Upper lobe of left lung (tissue), 4 donors: ENCODE measurements around the gene MYO3B.

ENCODE experiments used
- CTCF ChIP-seq, 6 experiments: fragments of 450-650 bp in 4 of 6; fragments of 200-600 bp in 2 of 6; sonication (generic) in 2 of 6; IDR thresholded peaks; one replicate each; pipeline ENCODE4 v1.5.1; 2016 to 2019; ENCODE audit warnings: antibody characterized with exemption in 6 of 6
- EP300 ChIP-seq, 4 donors: sonication (generic); formaldehyde crosslinking; IDR thresholded peaks; one replicate each; pipeline ENCODE4 v1.5.1; 2017; ENCODE audit warnings: antibody characterized with exemption in 4 of 4, control low read depth in 2 of 4
- POLR2AphosphoS5 ChIP-seq, 2 donors: sonication (generic); formaldehyde crosslinking; IDR thresholded peaks; one replicate each; pipeline ENCODE4 v1.5.1; 2017; ENCODE audit warnings: antibody characterized with exemption in 2 of 2

- TF ChIP-seq CTCF (IDR thresholded peaks at IDR 0.05), result no peak
- no peak for TF ChIP-seq POLR2AphosphoS5 (IDR thresholded peaks at IDR 0.05)
- TF ChIP-seq EP300 (IDR thresholded peaks at IDR 0.05), result no peak
Measured at GRCh38 chr2:170481201-170481600, 303.3 kb downstream of the MYO3B start.
